CD4-positive, alpha-beta memory T cell (primary cell): Measurements from ENCODE around the gene METRNL. TPM values are rescaled to one million over a fixed set of nuclear protein-coding genes. Genes with fewer than 3 reads are reported as not detected.

ENCODE experiments used
- CTCF ChIA-PET: fragments of 350-600 bp; sonication (Branson Sonifier 250); formaldehyde crosslinking; loops from one replicate; lab custom pipeline; 2021; ENCODE audit warnings: inconsistent platforms; ENCODE audit not compliant: partially characterized antibody; lab: Charles Lee
- POLR2A ChIA-PET: fragments of 350-600 bp; sonication (Branson Sonifier 250); formaldehyde crosslinking; loops from one replicate; lab custom pipeline; 2021; ENCODE audit not compliant: partially characterized antibody; lab: Charles Lee
- DNase-seq, 5 donors: peaks; one replicate each; pipeline versions ENCODE4 v3.0.0 to v3.0.0-alpha.2; 2020 to 2022; ENCODE audit warnings: mixed read lengths in 1 of 5
- H3K27ac ChIP-seq: one replicate; pipeline ENCODE4 v1.7.0; 2013; ENCODE audit warnings: low read depth, low read length
- H3K27me3 ChIP-seq: 2 replicates; pipeline ENCODE4 v1.7.0; 2013; ENCODE audit warnings: mild to moderate bottlenecking, low read length, moderate library complexity; ENCODE audit not compliant: insufficient read depth
- H3K36me3 ChIP-seq: 2 replicates; pipeline ENCODE4 v1.7.0; 2013; ENCODE audit warnings: mild to moderate bottlenecking, low read length, moderate library complexity; ENCODE audit not compliant: insufficient read depth
- H3K4me1 ChIP-seq: 2 replicates; pipeline ENCODE4 v1.7.0; 2013; ENCODE audit warnings: mild to moderate bottlenecking, low read length, moderate library complexity; ENCODE audit not compliant: insufficient read depth
- H3K4me3 ChIP-seq, 2 donors: one replicate each; pipeline ENCODE4 v1.7.0; 2013; ENCODE audit warnings: low read length in 2 of 2, mild to moderate bottlenecking in 1 of 2
- H3K9me3 ChIP-seq, 2 donors: one replicate each; pipeline ENCODE4 v1.7.0; 2013; ENCODE audit warnings: low read length in 2 of 2, control low read depth in 1 of 2; ENCODE audit not compliant: control insufficient read depth in 1 of 2
- H3K27ac Mint-ChIP-seq, 7 donors: one replicate each; pipeline ENCODE4 v1.8.0; 2020 to 2021; ENCODE audit warnings: mixed read lengths in 7 of 7, mild to moderate bottlenecking in 6 of 7, inconsistent platforms in 3 of 7, moderate library complexity in 3 of 7
- H3K27me3 Mint-ChIP-seq, 2 donors: one replicate each; pipeline ENCODE4 v1.8.0; 2020 to 2021; ENCODE audit warnings: mixed read lengths in 2 of 2
- H3K36me3 Mint-ChIP-seq, 2 donors: one replicate each; pipeline ENCODE4 v1.8.0; 2020 to 2021; ENCODE audit warnings: mixed read lengths in 2 of 2, inconsistent platforms in 1 of 2, mild to moderate bottlenecking in 1 of 2
- H3K4me1 Mint-ChIP-seq, 4 donors: one replicate each; pipeline ENCODE4 v1.8.0; 2020 to 2021; ENCODE audit warnings: mixed read lengths in 4 of 4, mild to moderate bottlenecking in 1 of 4
- H3K4me3 Mint-ChIP-seq, 8 donors: one replicate each; pipeline ENCODE4 v1.8.0; 2020 to 2021; ENCODE audit warnings: mixed read lengths in 8 of 8, mild to moderate bottlenecking in 7 of 8, moderate library complexity in 6 of 8, inconsistent platforms in 3 of 8
- H3K9me3 Mint-ChIP-seq, 8 donors: one replicate each; pipeline ENCODE4 v1.8.0; 2020 to 2021; ENCODE audit warnings: mixed read lengths in 8 of 8, mild to moderate bottlenecking in 5 of 8, inconsistent platforms in 3 of 8, moderate library complexity in 1 of 8
- intact Hi-C: fragments of 100-400 bp; cut with micrococcal nuclease; formaldehyde crosslinking; loops from one replicate; pipeline ENCODE4 v1.15.1; 2023
- polyA plus RNA-seq, 2 donors: library from polyadenylated mRNA; unstranded; fragments of 300-500 nt; fragmentation: Illumina TruSeq; gene quantifications; one replicate each; pipeline ENCODE4 v1.2.3, GENCODE V29; 2021
- total RNA-seq, 2 experiments: library from RNA; stranded (reverse); gene quantifications; one replicate each; pipeline ENCODE4 v1.2.3, GENCODE V29; 2021

The METRNL gene
- total and polyA plus RNA-seq, 4 experiments from 2014 or later: 0.67 to 6.5 (median 4.0) TPM

DNA sequence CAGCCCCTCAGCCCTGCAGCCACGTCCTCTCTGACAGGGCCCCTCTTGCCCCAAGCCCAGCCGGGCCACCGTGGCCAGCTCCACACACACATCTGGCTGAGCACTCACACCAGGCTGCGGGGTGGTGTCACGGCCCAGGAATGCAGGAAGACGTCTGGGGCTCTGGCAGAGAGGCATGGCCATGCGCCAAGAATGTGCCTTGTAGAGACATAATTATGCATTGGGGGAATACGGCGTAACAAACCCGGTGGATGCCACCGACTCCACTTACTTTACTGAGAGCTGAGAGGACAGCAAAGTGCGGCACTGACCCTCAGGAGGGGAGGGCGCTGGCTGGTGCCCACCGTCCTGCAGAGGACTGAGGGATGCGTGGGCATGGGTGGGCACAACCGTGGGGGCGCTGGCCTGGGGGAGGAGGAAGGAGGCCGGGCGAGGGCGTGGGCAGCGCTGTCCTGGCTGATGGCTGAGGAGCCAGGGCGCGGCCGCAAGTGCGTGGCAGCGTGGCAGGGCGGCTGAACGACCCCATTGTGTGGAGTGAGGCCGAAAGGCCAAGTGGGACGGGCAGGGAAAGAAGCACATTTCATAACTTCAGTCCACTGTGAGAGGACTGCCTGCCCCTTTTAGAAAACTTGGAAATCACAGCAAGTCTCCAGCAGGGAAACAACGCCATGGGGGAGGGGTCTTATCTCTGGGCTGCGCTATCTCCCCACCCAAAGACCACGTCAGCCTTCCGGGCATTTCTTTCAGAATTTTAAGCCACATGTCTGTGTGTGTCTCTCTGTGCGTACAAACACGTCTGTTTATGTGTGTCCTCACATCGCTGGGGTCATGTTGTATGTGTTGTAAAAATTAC is 30.6 kb downstream of the METRNL start:
- intact Hi-C loops: no loop called here
- H3K4me3 Mint-ChIP-seq: no peak overlapping the region
- no peaks in the 10 kb centered on the region for H3K27me3 ChIP-seq
- H3K27ac ChIP-seq: no peak overlapping the region
- no peaks in the 10 kb centered on the region for H3K9me3 Mint-ChIP-seq
- no peaks in the 10 kb centered on the region for H3K9me3 ChIP-seq
- H3K4me3 ChIP-seq: no peak overlapping the region
- H3K4me1 Mint-ChIP-seq: peaks cover 0 to 4% (median 0%) of the 10 kb centered on the region in 4 donors
- no peaks in the 10 kb centered on the region for H3K36me3 Mint-ChIP-seq
- ChIA-PET POLR2A (no interaction called here), CTCF (no interaction called here)
- no peak overlapping the region for H3K27ac Mint-ChIP-seq
- H3K36me3 ChIP-seq: no peaks in the 10 kb centered on the region
- DNase-seq: no peak
- H3K4me1 ChIP-seq: no peaks in the 10 kb centered on the region
- H3K27me3 Mint-ChIP-seq: peaks cover 2 to 13% of the 10 kb centered on the region in 2 donors

DNA sequence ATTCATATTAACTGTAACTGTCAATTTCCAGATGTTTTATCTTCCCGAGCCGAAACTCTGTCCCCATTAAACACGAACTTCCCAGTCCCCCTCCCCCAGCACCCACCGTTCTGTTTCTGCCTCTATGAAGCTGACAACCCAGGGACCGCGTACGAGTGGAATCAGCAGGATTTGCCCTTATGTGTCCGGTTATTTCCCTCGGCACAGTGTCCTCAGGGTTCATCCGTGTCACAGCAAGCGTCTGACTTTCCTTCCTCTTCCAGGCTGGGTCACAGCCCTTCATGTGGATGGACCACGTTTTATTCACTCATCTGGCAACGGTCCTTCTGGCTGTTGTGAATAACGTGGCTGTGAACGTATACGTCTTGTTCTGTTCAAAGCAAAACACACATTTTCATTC is 31.3 kb downstream of the METRNL start:
- no peak overlapping the region for H3K4me3 Mint-ChIP-seq

DNA sequence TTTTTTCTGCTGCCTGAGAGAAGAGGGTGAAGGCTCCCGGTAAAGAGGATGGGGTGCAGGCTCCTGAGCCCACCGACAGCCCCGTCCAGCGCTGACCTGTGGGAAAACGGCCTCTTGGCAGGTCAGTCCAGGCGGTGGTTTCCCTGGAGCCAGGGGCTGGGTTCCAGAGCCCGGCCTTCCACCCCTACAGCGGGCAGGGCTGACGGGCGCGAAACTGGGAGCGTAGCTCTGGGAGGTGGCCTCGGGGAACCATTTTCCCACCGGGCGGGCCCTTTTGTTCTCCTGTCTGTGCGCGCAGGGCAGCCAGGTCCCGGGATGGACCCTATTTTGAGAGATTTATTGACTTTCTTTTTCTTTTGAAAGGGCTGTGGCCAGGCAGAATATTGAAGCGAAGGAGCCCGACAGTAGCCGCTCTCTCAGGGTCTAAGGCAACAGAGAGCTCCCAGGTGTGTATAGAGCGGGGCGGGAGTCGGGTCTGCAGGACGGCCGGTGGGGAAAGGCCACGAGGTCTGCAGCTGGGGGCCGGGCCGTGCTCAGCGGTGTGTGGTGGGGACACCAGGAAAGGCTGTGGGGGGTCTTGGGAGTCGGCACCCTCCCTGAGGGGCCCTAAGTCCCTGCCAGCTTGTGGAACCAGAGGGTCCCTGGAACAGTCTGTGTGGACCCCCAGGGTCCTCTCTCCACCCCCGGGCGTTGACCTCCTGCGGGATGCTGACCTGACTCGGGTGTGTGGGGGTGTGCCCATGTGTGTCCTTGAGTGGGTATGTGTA is 32.3 kb downstream of the METRNL start:
- Mint-ChIP-seq H3K4me3 (no peak overlapping the region), H3K36me3 (no peaks in the 10 kb centered on the region), H3K9me3 (no peaks in the 10 kb centered on the region), H3K4me1 (peaks cover 0 to 4% (median 0%) of the 10 kb centered on the region in 4 donors), H3K27me3 (peaks cover 2 to 13% of the 10 kb centered on the region in 2 donors), H3K27ac (no peak overlapping the region)
- ChIA-PET POLR2A (no interaction called here), CTCF (no interaction called here)
- Histone ChIP-seq H3K36me3 (no peaks in the 10 kb centered on the region), H3K4me1 (no peaks in the 10 kb centered on the region), H3K27ac (no peak overlapping the region), H3K9me3 (no peaks in the 10 kb centered on the region), H3K27me3 (no peaks in the 10 kb centered on the region), H3K4me3 (no peak overlapping the region)
- intact Hi-C loops: no loop called here
- DNase-seq: no peak

More for the DNA sequence above, 31.3 kb downstream of the METRNL start:
- intact Hi-C loops: no loop called here
- no peak overlapping the region for H3K27ac ChIP-seq
- no peak overlapping the region for H3K27ac Mint-ChIP-seq
- no peak for DNase-seq
- H3K27me3 ChIP-seq: no peaks in the 10 kb centered on the region
- H3K4me1 Mint-ChIP-seq: peaks cover 0 to 4% (median 0%) of the 10 kb centered on the region in 4 donors
- no peaks in the 10 kb centered on the region for H3K9me3 ChIP-seq
- ChIA-PET CTCF (no interaction called here), POLR2A (no interaction called here)
- H3K4me3 ChIP-seq: no peak overlapping the region
- no peaks in the 10 kb centered on the region for H3K36me3 ChIP-seq
- no peaks in the 10 kb centered on the region for H3K4me1 ChIP-seq
- H3K9me3 Mint-ChIP-seq: no peaks in the 10 kb centered on the region
- no peaks in the 10 kb centered on the region for H3K36me3 Mint-ChIP-seq
- peaks cover 2 to 13% of the 10 kb centered on the region in 2 donors for H3K27me3 Mint-ChIP-seq

DNA sequence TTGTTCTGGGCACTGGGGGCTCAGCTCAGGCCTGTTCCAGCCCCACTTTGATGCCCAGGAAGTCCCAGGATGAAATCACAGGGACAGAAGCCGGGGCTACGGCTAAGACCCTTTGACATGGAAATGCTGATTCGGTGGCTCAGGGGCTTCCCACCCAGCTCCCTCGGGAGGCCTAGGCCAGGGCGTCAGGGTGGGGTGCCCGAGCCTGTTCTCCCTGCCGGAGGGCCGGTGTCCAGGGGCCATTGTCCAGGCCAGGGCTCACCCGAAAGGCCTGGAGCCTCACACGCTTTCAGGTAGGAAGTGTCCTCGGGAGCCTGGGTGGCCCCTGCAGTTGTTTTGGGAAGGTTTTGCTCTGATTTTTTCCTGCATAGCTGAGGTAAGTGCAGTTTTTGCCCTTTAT is 34.0 kb downstream of the METRNL start:
- H3K4me3 ChIP-seq: no peak overlapping the region
- no peak overlapping the region for H3K27ac Mint-ChIP-seq
- H3K36me3 ChIP-seq: no peaks in the 10 kb centered on the region
- H3K4me1 Mint-ChIP-seq: peaks cover 0 to 4% (median 2%) of the 10 kb centered on the region in 4 donors
- DNase-seq: no peak
- intact Hi-C loops: no loop called here
- H3K9me3 Mint-ChIP-seq: no peaks in the 10 kb centered on the region
- ChIA-PET POLR2A (no interaction called here), CTCF (no interaction called here)
- H3K36me3 Mint-ChIP-seq: no peaks in the 10 kb centered on the region
- H3K27ac ChIP-seq: no peak overlapping the region
- H3K4me1 ChIP-seq: no peaks in the 10 kb centered on the region
- H3K27me3 ChIP-seq: no peaks in the 10 kb centered on the region
- H3K27me3 Mint-ChIP-seq: peaks cover 4 to 8% of the 10 kb centered on the region in 2 donors
- H3K9me3 ChIP-seq: no peaks in the 10 kb centered on the region
- H3K4me3 Mint-ChIP-seq: no peak overlapping the region

DNA sequence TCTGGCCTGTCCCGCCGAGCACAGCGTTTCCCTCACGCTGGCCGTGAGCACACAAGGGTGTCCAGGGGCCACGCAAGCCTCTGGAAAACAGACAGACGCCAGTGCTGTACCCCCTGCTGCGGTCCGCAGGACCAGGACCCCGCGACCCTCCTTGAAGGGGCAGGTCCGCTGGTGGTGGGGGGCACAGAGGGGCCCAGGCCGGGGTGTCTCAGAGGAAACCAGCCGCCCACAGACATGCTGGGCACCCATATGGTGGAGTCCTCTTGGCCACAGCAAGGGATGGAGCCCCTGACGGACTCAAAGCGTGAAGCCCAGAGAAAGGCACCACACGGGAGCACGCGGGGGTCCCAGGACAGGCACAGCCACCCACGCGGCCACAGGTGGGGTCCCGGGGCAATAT is 34.4 kb downstream of the METRNL start:
- Histone ChIP-seq H3K4me3 (no peak overlapping the region), H3K4me1 (no peaks in the 10 kb centered on the region), H3K9me3 (no peaks in the 10 kb centered on the region), H3K27me3 (no peaks in the 10 kb centered on the region), H3K36me3 (no peaks in the 10 kb centered on the region), H3K27ac (no peak overlapping the region)
- H3K27ac Mint-ChIP-seq: no peak overlapping the region
- POLR2A ChIA-PET: no interaction called here
- H3K36me3 Mint-ChIP-seq: no peaks in the 10 kb centered on the region
- H3K4me1 Mint-ChIP-seq: peaks cover 2 to 5% (median 3%) of the 10 kb centered on the region in 4 donors
- H3K9me3 Mint-ChIP-seq: no peaks in the 10 kb centered on the region
- H3K27me3 Mint-ChIP-seq: peaks cover 6 to 9% of the 10 kb centered on the region in 2 donors
- no peak overlapping the region for H3K4me3 Mint-ChIP-seq
- intact Hi-C loops: no loop called here
- DNase-seq: no peak
- CTCF ChIA-PET: no interaction called here

DNA sequence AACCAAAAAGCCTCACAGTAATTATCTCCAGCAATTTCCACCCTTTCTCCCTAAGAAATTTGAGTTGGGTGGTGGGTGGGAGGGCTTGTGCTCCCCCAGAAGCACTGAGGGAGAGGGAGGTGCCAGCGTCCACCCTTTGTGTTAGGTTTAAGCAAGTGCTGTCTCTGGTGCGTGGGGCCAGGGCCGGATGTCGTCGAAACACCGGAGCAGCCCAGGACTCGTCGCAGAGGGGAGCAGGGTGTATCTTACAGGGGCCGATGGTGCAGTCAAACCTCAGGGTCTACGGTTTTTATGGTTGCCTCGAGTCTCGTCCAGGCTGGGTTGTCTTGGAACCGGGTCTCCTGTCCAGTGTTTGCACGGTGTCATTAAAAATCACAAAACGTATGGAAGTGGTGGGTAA is 35.3 kb downstream of the METRNL start:
- no peaks in the 10 kb centered on the region for H3K27me3 ChIP-seq
- ChIA-PET POLR2A (no interaction called here), CTCF (no interaction called here)
- H3K27ac ChIP-seq: no peak overlapping the region
- Mint-ChIP-seq H3K27ac (no peak overlapping the region), H3K36me3 (no peaks in the 10 kb centered on the region), H3K9me3 (no peaks in the 10 kb centered on the region), H3K4me1 (peaks cover 4 to 9% (median 7%) of the 10 kb centered on the region in 4 donors), H3K4me3 (no peak overlapping the region), H3K27me3 (peaks cover 8 to 10% of the 10 kb centered on the region in 2 donors)
- H3K9me3 ChIP-seq: no peaks in the 10 kb centered on the region
- no peaks in the 10 kb centered on the region for H3K4me1 ChIP-seq
- intact Hi-C loops: no loop called here
- DNase-seq: no peak
- H3K4me3 ChIP-seq: no peak overlapping the region
- H3K36me3 ChIP-seq: no peaks in the 10 kb centered on the region

DNA sequence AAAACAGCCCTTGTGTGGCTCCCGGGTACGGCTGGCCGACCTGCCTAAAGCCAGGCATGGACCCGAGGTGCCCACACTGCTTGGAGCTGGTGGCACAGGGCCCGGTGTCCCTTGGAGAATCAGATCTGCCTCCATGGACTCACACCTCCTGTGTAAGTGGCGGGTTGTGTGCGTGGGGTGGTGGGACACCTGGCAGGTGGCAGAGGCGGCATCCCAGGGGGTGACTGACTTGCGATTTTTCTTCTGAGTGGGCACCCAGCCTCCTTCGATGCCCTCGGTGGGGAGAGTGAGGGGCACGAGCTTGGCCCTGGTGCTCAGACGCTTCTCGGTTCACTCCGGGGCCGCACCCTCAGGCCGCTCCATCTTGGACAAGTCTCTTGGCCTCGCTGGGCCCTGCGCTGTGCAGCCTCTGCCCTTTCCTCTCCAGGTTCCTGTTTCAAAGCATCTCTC is 35.8 kb downstream of the METRNL start:
- POLR2A ChIA-PET: no interaction called here
- no peak for DNase-seq
- H3K4me3 ChIP-seq: no peak overlapping the region
- Mint-ChIP-seq H3K9me3 (no peaks in the 10 kb centered on the region), H3K27me3 (peaks cover 8 to 10% of the 10 kb centered on the region in 2 donors), H3K36me3 (no peaks in the 10 kb centered on the region), H3K27ac (peak overlapping the region in 1 of 7 donors; percentile 14), H3K4me3 (no peak overlapping the region), H3K4me1 (peaks cover 4 to 14% (median 11%) of the 10 kb centered on the region in 4 donors)
- H3K36me3 ChIP-seq: no peaks in the 10 kb centered on the region
- CTCF ChIA-PET: no interaction called here
- intact Hi-C loops: no loop called here
- H3K27ac ChIP-seq: no peak overlapping the region
- no peaks in the 10 kb centered on the region for H3K27me3 ChIP-seq
- no peaks in the 10 kb centered on the region for H3K9me3 ChIP-seq
- no peaks in the 10 kb centered on the region for H3K4me1 ChIP-seq
